Measurements from ENCODE around the gene SLC22A23. TPM values are rescaled to one million over a fixed set of nuclear protein-coding genes. Genes with fewer than 3 reads are reported as not detected.

The SLC22A23 gene
- total and polyA plus RNA-seq, 8 donors = 5.9 to 241 (median 18.9) TPM

- Histone ChIP-seq H3K27ac (no peak overlapping the region), H3K27me3 (peaks cover 0 to 4% (median 0%) of the 10 kb centered on the region in 3 donors), H3K4me3 (no peak overlapping the region), H3K9me3 (no peaks in the 10 kb centered on the region), H3K36me3 (peaks cover 0 to 72% (median 15%) of the 10 kb centered on the region in 4 donors), H3K4me1 (peaks cover 0 to 11% (median 0%) of the 10 kb centered on the region in 4 donors)
- no peak for DNase-seq
- WGBS, 5 donors = 85 to 92% (median 90%) methylated on average over 28 to 32 of the region's 32 CpGs
- no peak for TF ChIP-seq EP300 (IDR thresholded peaks at IDR 0.05)
- TF ChIP-seq CTCF (IDR thresholded peaks at IDR 0.05) = no peak
- no peak for TF ChIP-seq POLR2A (IDR thresholded peaks at IDR 0.05)
- TF ChIP-seq POLR2AphosphoS5 (IDR thresholded peaks at IDR 0.05) = no peak
- intact Hi-C loops (cut with DNase I; ENCODE audit: low total_unique reads) = no loop called here
Measured at GRCh38 chr6:3292431-3293197, 164.2 kb downstream of the SLC22A23 start.

GRCh38 chr6:3291987-3292386, 164.9 kb downstream of the SLC22A23 start:
- no peak overlapping the region for H3K4me3 ChIP-seq
- peaks cover 0 to 9% (median 0%) of the 10 kb centered on the region in 4 donors for H3K4me1 ChIP-seq
- no peak overlapping the region for H3K27ac ChIP-seq
- no peak for TF ChIP-seq POLR2A (IDR thresholded peaks at IDR 0.05)
- TF ChIP-seq POLR2AphosphoS5 (IDR thresholded peaks at IDR 0.05) = no peak
- TF ChIP-seq EP300 (IDR thresholded peaks at IDR 0.05) = no peak
- no peak for TF ChIP-seq CTCF (IDR thresholded peaks at IDR 0.05)
- no peaks in the 10 kb centered on the region for H3K9me3 ChIP-seq
- H3K36me3 ChIP-seq = peaks cover 0 to 71% (median 18%) of the 10 kb centered on the region in 4 donors
- DNase-seq = no peak
- intact Hi-C loops (cut with DNase I; ENCODE audit: low total_unique reads) = no loop called here
- 83 to 90% (median 86%) methylated on average over 7 of the region's 7 CpGs for WGBS, 5 donors
- H3K27me3 ChIP-seq = peaks cover 0 to 4% (median 0%) of the 10 kb centered on the region in 3 donors

DNA sequence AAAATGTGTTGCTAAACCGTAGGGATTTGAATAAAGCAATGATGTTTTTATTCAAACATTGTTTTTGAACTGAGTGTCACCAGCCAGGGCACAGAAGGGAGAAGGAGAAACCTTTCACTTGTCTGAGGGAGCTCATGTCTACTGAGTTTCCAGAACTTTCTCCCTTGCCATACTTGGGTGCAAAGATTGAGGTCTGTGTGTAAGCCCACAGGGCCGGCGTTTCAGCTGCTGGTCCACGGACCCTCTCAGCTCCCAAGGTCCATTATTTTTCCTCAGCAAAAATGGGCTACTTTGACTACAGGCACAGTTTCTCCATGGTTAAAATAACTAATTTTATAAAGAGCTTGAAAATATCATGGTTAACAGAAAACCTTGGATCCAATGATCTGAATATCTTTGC, 165.5 kb downstream of the SLC22A23 start:
- no peaks in the 10 kb centered on the region for H3K9me3 ChIP-seq
- no peak overlapping the region for H3K4me3 ChIP-seq
- DNase-seq = no peak
- 87 to 98% (median 90%) methylated on average over 4 of the region's 4 CpGs for WGBS, 5 donors
- H3K27ac ChIP-seq = no peak overlapping the region
- TF ChIP-seq EP300 (IDR thresholded peaks at IDR 0.05) = no peak
- no peak for TF ChIP-seq CTCF (IDR thresholded peaks at IDR 0.05)
- no peak for TF ChIP-seq POLR2A (IDR thresholded peaks at IDR 0.05)
- no peak for TF ChIP-seq POLR2AphosphoS5 (IDR thresholded peaks at IDR 0.05)
- peaks cover 0 to 3% (median 0%) of the 10 kb centered on the region in 4 donors for H3K4me1 ChIP-seq
- intact Hi-C loops (cut with DNase I; ENCODE audit: low total_unique reads) = no loop called here
- H3K27me3 ChIP-seq = peaks cover 0 to under 1% (median 0%) of the 10 kb centered on the region in 3 donors
- peaks cover 0 to 74% (median 22%) of the 10 kb centered on the region in 4 donors for H3K36me3 ChIP-seq

DNA sequence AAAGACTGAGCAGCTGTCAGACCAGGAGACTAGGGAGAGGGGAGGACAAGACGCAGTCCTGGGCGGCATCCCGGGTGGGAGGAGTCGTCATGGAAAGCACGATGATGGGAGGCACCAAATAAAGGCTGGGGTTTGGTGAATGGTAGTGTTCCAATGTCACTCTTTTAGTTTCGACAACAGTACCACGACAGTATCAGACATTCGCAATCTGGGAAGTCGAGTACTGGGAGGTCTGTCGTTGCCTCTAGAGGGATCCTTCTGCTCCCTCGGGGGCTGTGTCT, 166.0 kb downstream of the SLC22A23 start:
- no peaks in the 10 kb centered on the region for H3K27me3 ChIP-seq
- H3K9me3 ChIP-seq = no peaks in the 10 kb centered on the region
- intact Hi-C loops (cut with DNase I; ENCODE audit: low total_unique reads) = no loop called here
- DNase-seq = no peak
- TF ChIP-seq EP300 (IDR thresholded peaks at IDR 0.05) = no peak
- TF ChIP-seq POLR2AphosphoS5 (IDR thresholded peaks at IDR 0.05) = no peak
- TF ChIP-seq CTCF (IDR thresholded peaks at IDR 0.05) = no peak
- TF ChIP-seq POLR2A (IDR thresholded peaks at IDR 0.05) = no peak
- WGBS, 5 donors = 73 to 87% (median 81%) methylated on average over 11 of the region's 11 CpGs
- peaks cover 0 to 3% (median 0%) of the 10 kb centered on the region in 4 donors for H3K4me1 ChIP-seq
- H3K36me3 ChIP-seq = peaks cover 0 to 78% (median 23%) of the 10 kb centered on the region in 4 donors
- H3K4me3 ChIP-seq = no peak overlapping the region
- H3K27ac ChIP-seq = no peak overlapping the region

Data from stomach (tissue), 9 donors.